NOMO-1 treated with dmso at 0.1 percent for 144 hours (cell line): Measurements from ENCODE around the gene ZRANB1.

Experiments
- DNase-seq: peaks from one replicate; lab custom pipeline; 2025; ENCODE audit not compliant: unreplicated experiment; lab: John Stamatoyannopoulos, UW

Gene ZRANB1

DNA sequence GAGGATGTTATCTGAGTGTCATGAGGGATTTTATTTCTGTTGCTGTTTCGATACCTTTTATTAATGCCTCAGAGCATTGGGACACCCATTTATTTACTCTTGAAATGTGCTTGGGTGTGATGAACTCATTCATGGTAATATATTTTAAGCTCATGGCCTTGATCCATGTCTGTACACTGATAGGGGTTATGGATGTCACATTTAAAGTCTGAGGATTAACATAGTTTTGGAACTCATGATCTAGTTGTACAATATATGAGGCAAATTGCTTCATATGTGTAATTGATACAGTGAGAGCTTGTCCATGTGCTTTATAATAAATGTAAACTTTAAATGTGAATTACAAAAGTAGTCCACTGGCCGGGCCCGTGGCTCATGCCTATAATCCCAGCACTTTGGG lies 23.0 kb upstream of the ZRANB1 start:
- DNase-seq = no peak

GRCh38 chr10:124921261-124921660 lies 20.7 kb upstream of the ZRANB1 start:
- no peak for DNase-seq

DNA sequence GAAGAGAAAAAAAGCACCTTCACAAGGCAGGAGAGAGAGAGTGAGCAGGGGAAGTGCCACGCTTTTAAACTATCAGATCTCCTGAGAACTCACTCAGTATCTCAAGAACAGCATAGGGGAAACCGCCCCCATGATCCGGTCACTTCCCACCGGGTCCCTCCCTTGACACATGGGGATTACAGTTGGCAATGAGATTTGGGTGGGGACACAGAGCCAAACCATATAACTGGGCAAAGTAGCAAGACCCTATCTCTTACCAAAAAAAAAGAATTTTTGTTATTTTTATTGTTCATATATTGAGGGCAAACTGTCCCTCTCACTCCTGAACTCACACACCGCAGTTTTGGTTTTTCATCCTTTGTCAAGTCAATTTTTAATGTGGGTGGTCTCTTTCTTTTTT lies 18.2 kb upstream of the ZRANB1 start:
- DNase-seq = no peak

GRCh38 chr10:124926548-124926947 lies 15.4 kb upstream of the ZRANB1 start:
- DNase-seq = no peak

GRCh38 chr10:124928087-124928486 lies 13.8 kb upstream of the ZRANB1 start:
- no peak for DNase-seq

DNA sequence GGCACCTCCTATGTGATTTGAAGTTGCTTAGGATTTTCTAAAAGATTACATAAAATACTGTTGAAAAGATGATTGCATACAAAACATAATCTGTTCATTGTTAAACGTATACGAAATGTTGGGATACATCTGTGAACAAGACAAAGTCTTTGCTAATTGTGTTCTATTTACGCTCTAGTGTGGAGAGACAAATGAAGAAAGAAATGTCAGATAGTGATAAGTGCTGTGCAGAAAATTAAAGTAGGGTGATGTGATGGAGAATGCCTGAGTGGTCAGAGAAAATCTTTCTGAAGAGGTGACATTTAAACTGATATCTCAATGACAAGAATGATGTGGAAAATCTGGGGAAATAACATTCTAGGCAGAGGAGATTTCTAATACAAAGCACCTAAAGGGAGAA lies 13.4 kb upstream of the ZRANB1 start:
- no peak for DNase-seq

DNA sequence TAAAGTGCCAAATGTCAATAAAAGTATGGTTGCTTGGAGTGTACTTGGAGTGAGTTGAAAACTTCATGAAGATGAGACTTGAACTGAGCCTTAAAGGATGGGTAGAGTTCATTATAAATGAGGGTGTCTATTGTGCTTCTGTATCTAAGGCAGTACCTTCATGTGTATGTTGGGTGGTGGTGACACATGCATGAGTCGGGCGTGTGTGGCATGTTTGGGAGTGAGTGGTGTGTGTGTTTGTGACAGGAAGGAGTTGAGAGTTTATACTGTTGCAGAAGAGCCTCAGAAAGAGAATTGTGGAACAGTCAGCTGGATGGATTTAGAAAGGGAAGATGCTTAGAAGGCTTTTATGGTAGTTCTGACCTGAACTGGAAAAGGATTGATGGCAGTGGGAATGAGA lies 6.0 kb upstream of the ZRANB1 start:
- DNase-seq = no peak

DNA sequence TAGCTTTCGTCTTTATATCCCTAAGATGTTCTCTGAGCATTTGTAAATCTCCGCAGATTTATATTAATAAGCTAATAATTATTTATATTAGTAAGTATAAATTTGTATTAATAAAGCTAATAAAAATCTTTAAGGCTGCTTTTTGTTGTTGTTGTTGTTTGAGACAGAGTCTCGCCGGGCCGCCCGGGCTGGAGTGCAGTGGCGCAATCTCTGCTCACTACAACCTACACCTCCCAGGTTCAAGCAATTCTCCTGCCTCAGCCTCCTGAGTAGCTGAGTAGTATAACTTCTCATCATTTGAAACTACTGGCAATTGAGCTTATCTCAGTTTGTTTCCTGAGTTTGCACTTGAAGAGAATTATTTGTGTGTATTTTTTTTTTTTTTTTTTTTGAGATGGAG lies 5.1 kb upstream of the ZRANB1 start:
- no peak for DNase-seq

DNA sequence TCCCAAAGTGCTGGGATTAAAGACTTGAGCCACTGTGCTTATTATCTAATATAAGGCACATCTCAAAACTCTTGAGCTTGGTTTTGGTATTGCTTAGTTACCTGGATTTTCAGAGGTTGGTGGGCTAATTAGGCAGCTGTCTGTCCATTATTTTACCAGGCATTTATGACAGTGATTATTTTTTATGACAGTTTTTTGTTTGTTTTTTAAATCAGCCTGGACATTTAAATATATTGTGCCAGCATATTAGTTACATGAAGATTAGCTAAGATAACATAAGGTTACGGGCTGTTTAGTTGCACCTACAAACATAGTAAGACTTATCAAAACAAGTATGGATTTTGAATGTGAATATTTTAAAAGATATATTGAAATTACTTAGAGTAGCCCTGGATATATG lies 2.6 kb upstream of the ZRANB1 start:
- DNase-seq = no peak

DNA sequence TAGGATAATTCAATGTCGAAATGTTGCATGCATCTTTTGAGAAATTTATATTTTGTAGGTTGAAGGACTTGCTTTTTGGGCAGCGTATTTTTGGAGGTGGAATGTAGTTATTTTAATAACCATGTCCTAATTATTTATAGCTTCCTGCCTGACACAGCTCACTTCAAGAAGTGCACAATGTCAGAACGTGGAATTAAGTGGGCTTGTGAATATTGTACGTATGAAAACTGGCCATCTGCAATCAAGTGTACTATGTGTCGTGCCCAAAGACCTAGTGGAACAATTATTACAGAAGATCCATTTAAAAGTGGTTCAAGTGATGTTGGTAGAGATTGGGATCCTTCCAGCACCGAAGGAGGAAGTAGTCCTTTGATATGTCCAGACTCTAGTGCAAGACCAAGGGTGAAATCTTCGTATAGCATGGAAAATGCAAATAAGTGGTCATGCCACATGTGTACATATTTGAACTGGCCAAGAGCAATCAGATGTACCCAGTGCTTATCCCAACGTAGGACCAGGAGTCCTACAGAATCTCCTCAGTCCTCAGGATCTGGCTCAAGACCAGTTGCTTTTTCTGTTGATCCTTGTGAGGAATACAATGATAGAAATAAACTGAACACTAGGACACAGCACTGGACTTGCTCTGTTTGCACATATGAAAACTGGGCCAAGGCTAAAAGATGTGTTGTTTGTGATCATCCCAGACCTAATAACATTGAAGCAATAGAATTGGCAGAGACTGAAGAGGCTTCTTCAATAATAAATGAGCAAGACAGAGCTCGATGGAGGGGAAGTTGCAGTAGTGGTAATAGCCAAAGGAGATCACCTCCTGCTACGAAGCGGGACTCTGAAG lies 620 bp downstream of the ZRANB1 start:
- DNase-seq = no peak

- DNase-seq = no peak
Measured at GRCh38 chr10:124943301-124944092, 1.6 kb downstream of the ZRANB1 start.

DNA sequence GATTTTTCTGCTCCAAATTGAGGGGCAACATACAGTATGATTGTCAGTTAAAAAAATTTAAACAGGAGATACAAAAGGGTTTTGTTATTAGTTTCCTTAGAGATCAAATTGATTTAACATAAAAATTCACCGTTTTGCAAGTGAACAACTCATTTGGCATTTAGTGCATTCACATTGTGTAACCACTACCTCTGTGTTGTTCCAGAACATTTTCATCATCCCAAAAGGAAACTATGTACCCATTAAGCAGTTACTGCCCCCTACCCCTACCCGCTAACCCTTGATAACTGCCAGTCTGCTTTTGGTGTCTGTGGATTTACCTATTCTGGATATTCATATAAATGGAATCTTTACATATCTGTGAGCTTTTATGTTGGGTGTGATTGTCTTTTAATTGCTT lies 3.1 kb downstream of the ZRANB1 start:
- DNase-seq = no peak

DNA sequence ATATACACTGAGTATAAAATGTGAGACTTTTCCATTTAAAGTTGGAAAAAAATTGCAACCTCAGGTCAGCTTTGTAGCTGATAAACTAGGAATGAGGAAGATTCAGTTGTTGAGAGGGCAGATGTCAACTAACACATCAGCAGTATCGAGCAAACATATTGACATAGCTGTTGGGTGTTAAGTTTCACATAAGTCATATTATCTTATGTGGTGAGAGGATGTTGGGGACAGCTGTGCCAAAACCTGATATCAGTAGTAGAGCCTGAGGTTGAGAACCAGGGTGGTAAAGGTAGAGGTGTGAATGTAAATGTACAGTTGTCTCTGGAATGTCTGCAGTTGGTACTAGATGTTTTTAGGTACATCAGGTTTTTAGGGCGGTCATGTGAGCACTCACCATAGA lies 5.0 kb downstream of the ZRANB1 start:
- no peak for DNase-seq

DNA sequence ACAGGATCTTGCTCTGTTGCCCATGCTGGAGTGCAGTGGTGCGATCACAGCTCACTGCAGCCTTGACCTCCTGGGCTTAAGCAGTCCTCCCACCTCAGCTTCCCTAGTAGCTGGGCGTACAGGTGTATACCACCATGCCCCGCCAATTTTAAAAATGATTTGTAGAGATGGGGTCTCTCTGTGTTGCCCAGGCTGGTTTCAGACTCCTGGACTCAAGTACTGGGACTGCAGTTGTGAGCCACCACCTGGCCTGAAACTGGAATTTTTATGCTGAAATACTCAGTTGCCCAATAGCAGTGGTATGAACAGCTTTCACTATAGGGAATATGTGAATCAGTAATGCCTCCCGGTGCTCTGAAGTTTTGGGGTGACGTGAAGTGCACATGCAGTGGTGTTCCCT lies 7.6 kb downstream of the ZRANB1 start:
- no peak for DNase-seq

GRCh38 chr10:124952123-124952522 lies 10.2 kb downstream of the ZRANB1 start:
- no peak for DNase-seq

GRCh38 chr10:124953421-124953820 lies 11.5 kb downstream of the ZRANB1 start:
- no peak for DNase-seq

DNA sequence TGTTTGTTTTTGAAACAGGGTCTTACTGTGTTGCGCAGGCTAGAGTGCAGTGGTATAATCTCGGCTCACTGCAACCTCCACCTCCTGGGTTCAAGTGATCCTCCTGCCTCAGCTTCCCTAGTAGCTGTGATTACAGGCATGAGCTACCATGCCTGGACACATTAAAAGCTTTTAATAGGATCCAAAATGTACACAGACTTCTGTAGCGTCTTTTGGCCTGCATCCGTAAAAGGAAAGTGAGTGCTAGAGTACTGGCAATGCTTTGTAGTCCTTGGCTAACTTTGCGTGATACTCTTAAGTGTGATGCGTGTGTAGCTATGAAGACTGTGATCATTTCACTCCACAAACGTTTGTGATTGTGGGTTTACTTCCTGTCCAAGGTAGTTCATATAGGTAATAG lies 13.3 kb downstream of the ZRANB1 start:
- DNase-seq = no peak

DNA sequence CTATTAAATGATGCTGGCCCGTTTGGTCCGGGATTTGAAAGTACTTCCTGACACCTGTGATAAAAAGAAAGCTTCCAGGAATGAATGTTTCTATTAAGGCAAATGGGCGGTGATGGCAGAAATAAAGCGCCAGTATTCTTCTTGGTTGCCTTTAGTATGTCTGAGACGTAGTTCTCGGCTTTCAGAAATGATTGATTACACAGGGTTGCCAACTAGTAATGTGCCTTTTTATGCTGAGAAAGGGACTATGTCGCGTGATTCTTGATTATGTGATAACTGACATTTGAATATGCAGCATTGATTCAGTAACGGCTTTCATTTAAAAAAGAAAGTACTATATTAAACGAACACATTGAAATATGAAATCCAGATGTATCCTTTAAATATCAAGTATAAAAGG lies 13.9 kb downstream of the ZRANB1 start:
- DNase-seq = no peak

- DNase-seq = no peak
Measured at GRCh38 chr10:124956764-124957163, 14.8 kb downstream of the ZRANB1 start.

GRCh38 chr10:124957404-124957947 lies 15.6 kb downstream of the ZRANB1 start:
- DNase-seq = peak; percentile 18

DNA sequence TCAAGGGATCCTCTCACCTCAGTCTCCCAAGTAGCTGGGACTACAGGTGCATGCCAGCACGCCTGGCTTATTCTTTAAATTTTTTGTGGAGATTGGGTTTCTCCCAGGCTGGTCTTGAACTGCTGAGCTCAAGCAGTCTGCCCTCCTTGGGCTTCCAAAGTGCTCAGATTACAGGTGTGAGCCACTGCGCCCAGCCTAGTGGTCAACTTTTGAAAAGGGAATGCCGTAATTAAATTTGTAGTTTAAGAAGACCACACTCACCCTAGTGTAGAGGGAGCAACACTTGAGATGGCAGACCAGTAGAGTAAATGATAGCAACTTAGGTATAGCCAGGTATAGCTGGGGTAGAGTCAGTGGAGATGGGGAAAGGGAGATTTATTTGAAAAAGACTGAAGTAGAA lies 17.6 kb downstream of the ZRANB1 start:
- DNase-seq = no peak

DNA sequence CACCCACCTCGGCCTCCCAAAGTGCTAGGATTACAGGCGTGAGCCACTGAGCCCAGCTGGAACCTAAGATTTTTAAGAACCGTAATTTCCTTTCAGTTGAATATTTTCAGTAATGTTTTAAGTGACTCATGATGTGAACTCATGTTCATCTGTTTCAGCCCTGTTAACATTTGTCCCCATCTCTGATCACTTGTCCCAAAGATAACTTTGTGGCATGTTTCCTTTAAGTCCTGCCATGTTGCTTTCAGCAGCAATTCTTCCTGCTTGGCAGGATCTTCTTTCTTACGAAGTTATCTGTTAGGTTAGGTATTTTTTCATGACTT lies 19.3 kb downstream of the ZRANB1 start:
- no peak for DNase-seq
